Activated T-cell treated with anti-CD3 and anti-CD28 coated beads, Interleukin-2, amount 50 U/mL, for 4 hours (primary cell): ENCODE data around the gene PP2D1. TPM values are rescaled to one million over a fixed set of nuclear protein-coding genes. Genes with fewer than 3 reads are reported as not detected.
"Not testable (repeated sequence)": the region's sequence is repeated elsewhere in the genome, so short reads cannot be mapped to it uniquely, and the experiment has no call there.

ENCODE experiments used
- ATAC-seq, 2 donors: fragments of 200-7000 bp; cut with Tn5 transposase; one replicate each; pipeline ENCODE4 v1.10.0; 2021
- DNase-seq: peaks from one replicate; pipeline ENCODE4 v3.0.0-alpha.2; 2020
- H3K27me3 Mint-ChIP-seq: one replicate; pipeline ENCODE4 v1.8.0; 2021; ENCODE audit warnings: low read depth, mixed read lengths
- H3K36me3 Mint-ChIP-seq: one replicate; pipeline ENCODE4 v1.8.0; 2022; ENCODE audit warnings: mixed read lengths; ENCODE audit not compliant: insufficient read depth
- H3K4me1 Mint-ChIP-seq: one replicate; pipeline ENCODE4 v1.8.0; 2021; ENCODE audit warnings: low read depth, mixed read lengths
- H3K4me3 Mint-ChIP-seq: one replicate; pipeline ENCODE4 v1.8.0; 2021; ENCODE audit warnings: mild to moderate bottlenecking, moderate library complexity, mixed read lengths
- H3K9me3 Mint-ChIP-seq: one replicate; pipeline ENCODE4 v1.8.0; 2021; ENCODE audit warnings: mixed read lengths
- total RNA-seq, 3 donors: library from RNA; stranded (reverse); gene quantifications; one replicate each; pipeline ENCODE4 v1.2.1, GENCODE V29; 2021

PP2D1 gene
- total RNA-seq, 3 donors from 2014 or later, result not detected

- Mint-ChIP-seq H3K4me3 (no peak overlapping the region), H3K27me3 (no peaks in the 10 kb centered on the region), H3K36me3 (peaks cover 12% of the 10 kb centered on the region), H3K9me3 (no peaks in the 10 kb centered on the region), H3K4me1 (peaks cover 77% of the 10 kb centered on the region)
- ATAC-seq (no peak), DNase-seq (no peak)
Measured at GRCh38 chr3:19961960-19962359, 50.1 kb downstream of the PP2D1 start.

GRCh38 chr3:19960696-19961095 lies 51.4 kb downstream of the PP2D1 start:
- Mint-ChIP-seq H3K9me3 (no peaks in the 10 kb centered on the region), H3K4me3 (no peak overlapping the region), H3K36me3 (peaks cover 10% of the 10 kb centered on the region), H3K4me1 (peaks cover 66% of the 10 kb centered on the region), H3K27me3 (no peaks in the 10 kb centered on the region)
- ATAC-seq (no peak), DNase-seq (no peak)

GRCh38 chr3:19959505-19959904 lies 52.6 kb downstream of the PP2D1 start:
- H3K4me1 Mint-ChIP-seq, result peaks cover 68% of the 10 kb centered on the region
- DNase-seq (no peak), ATAC-seq (no peak)
- H3K36me3 Mint-ChIP-seq, result peaks cover 18% of the 10 kb centered on the region
- H3K9me3 Mint-ChIP-seq, result no peaks in the 10 kb centered on the region
- H3K4me3 Mint-ChIP-seq, result no peak overlapping the region
- H3K27me3 Mint-ChIP-seq, result no peaks in the 10 kb centered on the region

- Mint-ChIP-seq H3K36me3 (peaks cover 22% of the 10 kb centered on the region), H3K4me1 (peaks cover 61% of the 10 kb centered on the region)
- H3K27me3 Mint-ChIP-seq, H3K9me3 Mint-ChIP-seq, DNase-seq, H3K4me3 Mint-ChIP-seq, ATAC-seq: not testable (repeated sequence)
Measured at GRCh38 chr3:19957354-19957753, 54.7 kb downstream of the PP2D1 start.

GRCh38 chr3:19954676-19955075 lies 57.4 kb downstream of the PP2D1 start:
- H3K9me3 Mint-ChIP-seq, result no peaks in the 10 kb centered on the region
- ATAC-seq, result no peak
- no peaks in the 10 kb centered on the region for H3K27me3 Mint-ChIP-seq
- H3K4me3 Mint-ChIP-seq, result no peak overlapping the region
- peaks cover 54% of the 10 kb centered on the region for H3K4me1 Mint-ChIP-seq
- no peak for DNase-seq
- H3K36me3 Mint-ChIP-seq, result peaks cover 24% of the 10 kb centered on the region

- ATAC-seq (no peak), DNase-seq (no peak)
- Mint-ChIP-seq H3K36me3 (peaks cover 20% of the 10 kb centered on the region), H3K27me3 (no peaks in the 10 kb centered on the region), H3K4me1 (peaks cover 59% of the 10 kb centered on the region), H3K9me3 (no peaks in the 10 kb centered on the region), H3K4me3 (no peak overlapping the region)
Measured at GRCh38 chr3:19950316-19950715, 61.7 kb downstream of the PP2D1 start.

- H3K4me3 Mint-ChIP-seq, result peak overlapping the region; percentile 99
Measured at GRCh38 chr3:19948226-19948591, 63.9 kb downstream of the PP2D1 start.

GRCh38 chr3:19947549-19948225 lies 64.4 kb downstream of the PP2D1 start:
- H3K27me3 Mint-ChIP-seq, result no peaks in the 10 kb centered on the region
- H3K9me3 Mint-ChIP-seq, result no peaks in the 10 kb centered on the region
- DNase-seq, result peak; percentile 41
- peak overlapping the region; percentile 99 for H3K4me3 Mint-ChIP-seq
- H3K4me1 Mint-ChIP-seq, result peaks cover 49% of the 10 kb centered on the region
- H3K36me3 Mint-ChIP-seq, result peaks cover 7% of the 10 kb centered on the region
- ATAC-seq, result peak; percentile 24 to 30

More at GRCh38 chr3:19948226-19948591, 63.9 kb downstream of the PP2D1 start:
- peaks cover 7% of the 10 kb centered on the region for H3K36me3 Mint-ChIP-seq
- no peak for ATAC-seq
- no peaks in the 10 kb centered on the region for H3K9me3 Mint-ChIP-seq
- peaks cover 53% of the 10 kb centered on the region for H3K4me1 Mint-ChIP-seq
- no peaks in the 10 kb centered on the region for H3K27me3 Mint-ChIP-seq
- DNase-seq, result no peak

GRCh38 chr3:19946832-19947548 lies 65.1 kb downstream of the PP2D1 start, which contains the start of gene RAB5A:
TSS of gene RAB5A (plus strand) at chr3:19947097. CDS start at chr3:19950899, 3,802 bp downstream.
- Mint-ChIP-seq H3K4me1 (peaks cover 43% of the 10 kb centered on the region), H3K9me3 (no peaks in the 10 kb centered on the region)
- DNase-seq, result peak; percentile 95

GRCh38 chr3:19945969-19946831 lies 65.9 kb downstream of the PP2D1 start:
- no peaks in the 10 kb centered on the region for H3K9me3 Mint-ChIP-seq
- ATAC-seq, result peak; percentile 0 to 2
- peak overlapping the region; percentile 99 for H3K4me3 Mint-ChIP-seq
- H3K36me3 Mint-ChIP-seq, result peaks cover 3% of the 10 kb centered on the region
- no peak for DNase-seq
- peaks cover 37% of the 10 kb centered on the region for H3K4me1 Mint-ChIP-seq
- no peaks in the 10 kb centered on the region for H3K27me3 Mint-ChIP-seq

More at GRCh38 chr3:19946832-19947548, 65.1 kb downstream of the PP2D1 start, which contains the start of gene RAB5A:
- Mint-ChIP-seq H3K36me3 (peaks cover 7% of the 10 kb centered on the region), H3K27me3 (no peaks in the 10 kb centered on the region), H3K4me3 (peak within 1 kb of the TSS; percentile 99)
- ATAC-seq, result peak; percentile 88 to 89

GRCh38 chr3:19945534-19945933 lies 66.5 kb downstream of the PP2D1 start:
- no peak for DNase-seq
- Mint-ChIP-seq H3K4me3 (peak overlapping the region; percentile 99), H3K27me3 (no peaks in the 10 kb centered on the region), H3K9me3 (no peaks in the 10 kb centered on the region), H3K36me3 (no peaks in the 10 kb centered on the region), H3K4me1 (peaks cover 31% of the 10 kb centered on the region)
- ATAC-seq, result no peak

- ATAC-seq (no peak), DNase-seq (no peak)
- no peaks in the 10 kb centered on the region for H3K36me3 Mint-ChIP-seq
- H3K9me3 Mint-ChIP-seq, result no peaks in the 10 kb centered on the region
- H3K4me1 Mint-ChIP-seq, result peaks cover 10% of the 10 kb centered on the region
- no peaks in the 10 kb centered on the region for H3K27me3 Mint-ChIP-seq
- no peak overlapping the region for H3K4me3 Mint-ChIP-seq
Measured at GRCh38 chr3:19940643-19941042, 71.4 kb downstream of the PP2D1 start.

- Mint-ChIP-seq H3K9me3 (no peaks in the 10 kb centered on the region), H3K27me3 (peaks cover 8% of the 10 kb centered on the region), H3K4me3 (no peak overlapping the region), H3K4me1 (peaks cover 10% of the 10 kb centered on the region), H3K36me3 (no peaks in the 10 kb centered on the region)
- no peak for DNase-seq
- ATAC-seq, result no peak
Measured at GRCh38 chr3:19938295-19938627, 73.8 kb downstream of the PP2D1 start.
